Measurements from ENCODE around the gene FLNB. TPM values are rescaled to one million over a fixed set of nuclear protein-coding genes. Genes with fewer than 3 reads are reported as not detected.

Gene FLNB
- total and polyA plus RNA-seq, 2 of the 4 experiments (the other 2 are of a cell fraction): 78.0 to 136 TPM

GRCh38 chr3:58012302-58012701 is 4.1 kb downstream of the FLNB start:
- intact Hi-C loops (cut with micrococcal nuclease): no loop called here
- H3K14ac ChIP-seq (replicated peaks; ENCODE audit: low read depth, low read length): peak overlapping the region; percentile 1; the same call in 1 of the 2 replicates
- no peak overlapping the region for H3K9ac ChIP-seq (ENCODE audit: low read depth, low read length)
- H2BK120ac ChIP-seq (ENCODE audit: low read depth, low read length): no peak overlapping the region
- dilution Hi-C loops (cut with HindIII; ENCODE audit: low sequenced_read_pairs, unreplicated experiment): no loop called here
- H2BK20ac ChIP-seq (ENCODE audit: low read depth, low read length): no peak overlapping the region
- no peak overlapping the region for H2AK9ac ChIP-seq (replicated peaks; ENCODE audit: low read depth, low read length, poor library complexity)
- H3K18ac ChIP-seq (ENCODE audit: low read depth, low read length): no peak overlapping the region
- DNase-seq (no peak), ATAC-seq (ENCODE audit: low read depth) (no peak)
- in situ Hi-C loops (cut with MboI; ENCODE audit: low sequenced_read_pairs): no loop called here
- H3K9me1 ChIP-seq (ENCODE audit: insufficient read depth, low read length): peaks cover 44% of the 10 kb centered on the region
- H3K9me3 ChIP-seq (ENCODE audit: control insufficient read depth, insufficient read depth, low read length): no peaks in the 10 kb centered on the region
- H3K27me3 ChIP-seq (ENCODE audit: control insufficient read depth, insufficient read depth, low read length): no peaks in the 10 kb centered on the region
- WGBS, 2 experiments (ENCODE audit: extremely low coverage in 2 of 2, insufficient read length in 1 of 2): 100% methylated on average over 1 of the region's 1 CpG; no CpG with 5 or more reads in 1 of the 2 experiments
- CTCF ChIA-PET: interaction anchor here (0.7 to 1.3 kb wide), 2 partner anchors 13 to 246 kb away, joined by 3 read pairs; no protein-coding TSS in a partner anchor
- BruUV-seq (replicated peaks): no TSS peak
- peak overlapping the region; percentile 63; the same call in 1 of the 2 replicates for H2AK5ac ChIP-seq (ENCODE audit: low read depth, low read length)
- peak overlapping the region; percentile 20 for H3K4me2 ChIP-seq (ENCODE audit: low read depth, low read length)
- no peak overlapping the region for H4K91ac ChIP-seq (ENCODE audit: insufficient read depth, low read depth, low read length)
- H2AFZ ChIP-seq (replicated peaks; ENCODE audit: low read length, poor library complexity): no peak overlapping the region
- peaks cover 0 to 91% of the 10 kb centered on the region in 2 experiments; a peak in 2 of 4 replicates for H3K79me1 ChIP-seq (ENCODE audit: low read depth in 1 of 2, low read length in 2 of 2)
- POLR2A ChIA-PET (ENCODE audit: unreplicated experiment): no interaction called here
- no peak overlapping the region for H3K56ac ChIP-seq (ENCODE audit: extremely low read depth, insufficient read depth, low read length)
- H3K36me3 ChIP-seq (ENCODE audit: control insufficient read depth, insufficient read depth, low read length): peaks cover 5% of the 10 kb centered on the region; the same call in 1 of the 2 replicates
- no peak for TF ChIP-seq MAFK (IDR thresholded peaks at IDR 0.05; ENCODE audit: low read depth, low read length)
- H3K4me3 ChIP-seq (ENCODE audit: insufficient read depth, low read depth, low read length): no peak overlapping the region
- peaks cover 24% of the 10 kb centered on the region for H3K4me1 ChIP-seq (ENCODE audit: control insufficient read depth, insufficient read depth, low read length)
- no peak overlapping the region for H3K4ac ChIP-seq (ENCODE audit: low read depth, low read length)
- H2BK5ac ChIP-seq (ENCODE audit: low read depth, low read length, poor library complexity, severe bottlenecking): peak overlapping the region; percentile 21
- peak overlapping the region; percentile 60; the same call in 1 of the 2 replicates for H3K23ac ChIP-seq (ENCODE audit: low read depth, low read length)
- no peak overlapping the region for H4K5ac ChIP-seq (ENCODE audit: low read depth, low read length)
- H4K20me1 ChIP-seq (ENCODE audit: insufficient read depth, low read length): peaks cover 83% of the 10 kb centered on the region
- no peak overlapping the region for H4K8ac ChIP-seq (ENCODE audit: low read depth in 2 of 2, low read length in 2 of 2)
- no peak overlapping the region for H2BK15ac ChIP-seq (ENCODE audit: low read depth, low read length)
- no peak overlapping the region for H3K27ac ChIP-seq (ENCODE audit: insufficient read depth, low read length)
